22Rv1 (cell line): ENCODE results near the gene RNF150.
"Not testable (repeated sequence)": the region's sequence is repeated elsewhere in the genome, so short reads cannot be mapped to it uniquely, and the experiment has no call there.

ENCODE experiments used
- H3K27ac ChIP-seq: fragments of 450-650 bp; 2 replicates; pipeline ENCODE4 v1.5.1; 2017
- ZFX ChIP-seq: fragments of 450-650 bp; IDR thresholded peaks from 2 replicates; pipeline ENCODE4 v1.6.1; 2017; ENCODE audit warnings: antibody characterized with exemption, borderline replicate concordance
- TF ChIP-seq, protein P1 (sequence below): fragments of 450-650 bp; IDR thresholded peaks from 2 replicates; pipeline ENCODE4 v1.5.1; 2017; ENCODE audit warnings: mild to moderate bottlenecking

Gene RNF150

DNA sequence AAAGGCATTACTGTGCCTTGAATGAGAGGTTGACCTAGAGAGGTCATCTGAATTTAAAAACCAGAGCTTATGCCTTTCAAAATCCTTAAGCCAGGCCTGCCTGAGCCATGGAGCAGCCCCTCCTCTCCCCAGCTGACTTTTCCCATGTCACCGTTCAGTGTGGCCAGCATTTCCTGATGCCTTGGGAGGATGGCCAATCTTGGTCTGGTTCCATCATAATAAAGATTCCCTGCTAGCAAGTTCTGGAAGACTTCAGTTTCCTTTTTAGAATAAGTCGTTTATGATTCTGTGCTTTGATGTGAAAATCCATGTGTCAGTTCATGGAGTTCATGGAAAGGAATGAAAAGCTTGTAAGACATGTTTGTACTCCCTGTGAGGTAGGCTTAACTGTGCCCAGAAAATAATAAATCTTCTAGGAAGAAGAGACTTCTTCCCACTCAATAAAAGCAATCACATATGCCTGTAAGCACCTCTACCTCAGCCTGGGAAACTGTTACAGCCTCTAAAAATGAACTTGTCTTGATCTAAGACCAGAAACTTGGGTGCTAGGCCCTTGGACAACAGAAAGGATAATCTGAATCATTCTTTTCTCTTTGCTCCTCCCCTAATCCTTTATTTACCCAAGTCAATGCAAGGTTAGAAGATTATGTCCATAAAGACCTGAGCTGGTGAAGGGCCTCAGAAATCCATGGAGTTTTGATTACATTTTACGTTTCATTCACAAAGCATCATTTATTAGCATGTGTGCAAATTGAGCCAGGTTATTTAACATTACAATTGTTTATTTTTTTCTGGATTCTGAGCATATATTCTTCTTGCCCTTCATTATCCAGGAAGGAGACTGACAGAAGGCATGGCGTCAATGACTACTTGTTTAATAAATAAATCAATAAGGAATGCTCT lies 293.1 kb downstream of the RNF150 start:
- TF ChIP-seq ZFX: no peak
- TF ChIP-seq, protein P1, sequence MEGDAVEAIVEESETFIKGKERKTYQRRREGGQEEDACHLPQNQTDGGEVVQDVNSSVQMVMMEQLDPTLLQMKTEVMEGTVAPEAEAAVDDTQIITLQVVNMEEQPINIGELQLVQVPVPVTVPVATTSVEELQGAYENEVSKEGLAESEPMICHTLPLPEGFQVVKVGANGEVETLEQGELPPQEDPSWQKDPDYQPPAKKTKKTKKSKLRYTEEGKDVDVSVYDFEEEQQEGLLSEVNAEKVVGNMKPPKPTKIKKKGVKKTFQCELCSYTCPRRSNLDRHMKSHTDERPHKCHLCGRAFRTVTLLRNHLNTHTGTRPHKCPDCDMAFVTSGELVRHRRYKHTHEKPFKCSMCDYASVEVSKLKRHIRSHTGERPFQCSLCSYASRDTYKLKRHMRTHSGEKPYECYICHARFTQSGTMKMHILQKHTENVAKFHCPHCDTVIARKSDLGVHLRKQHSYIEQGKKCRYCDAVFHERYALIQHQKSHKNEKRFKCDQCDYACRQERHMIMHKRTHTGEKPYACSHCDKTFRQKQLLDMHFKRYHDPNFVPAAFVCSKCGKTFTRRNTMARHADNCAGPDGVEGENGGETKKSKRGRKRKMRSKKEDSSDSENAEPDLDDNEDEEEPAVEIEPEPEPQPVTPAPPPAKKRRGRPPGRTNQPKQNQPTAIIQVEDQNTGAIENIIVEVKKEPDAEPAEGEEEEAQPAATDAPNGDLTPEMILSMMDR: no peak
- H3K27ac ChIP-seq: no peak overlapping the region

DNA sequence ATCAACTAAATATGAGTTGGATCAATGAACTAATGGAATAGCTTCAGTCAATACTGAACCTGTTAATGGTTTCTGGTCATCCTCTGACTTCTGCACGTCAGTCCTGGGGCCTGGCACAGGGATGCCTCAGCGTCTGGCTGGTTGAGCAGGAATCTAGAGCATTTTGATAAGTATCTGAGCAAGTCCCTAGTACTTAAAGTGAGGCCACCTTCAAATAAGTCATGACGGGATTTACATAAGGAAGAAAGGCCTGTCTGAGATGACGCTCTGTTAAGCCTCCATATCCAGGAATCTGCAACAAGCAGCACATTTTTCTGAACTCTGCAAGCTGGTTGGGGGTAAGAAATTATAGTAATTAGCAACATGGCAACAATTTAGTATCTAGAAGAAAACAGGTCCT lies 293.9 kb downstream of the RNF150 start:
- TF ChIP-seq, protein P1: no peak
- TF ChIP-seq ZFX: no peak
- no peak overlapping the region for H3K27ac ChIP-seq

DNA sequence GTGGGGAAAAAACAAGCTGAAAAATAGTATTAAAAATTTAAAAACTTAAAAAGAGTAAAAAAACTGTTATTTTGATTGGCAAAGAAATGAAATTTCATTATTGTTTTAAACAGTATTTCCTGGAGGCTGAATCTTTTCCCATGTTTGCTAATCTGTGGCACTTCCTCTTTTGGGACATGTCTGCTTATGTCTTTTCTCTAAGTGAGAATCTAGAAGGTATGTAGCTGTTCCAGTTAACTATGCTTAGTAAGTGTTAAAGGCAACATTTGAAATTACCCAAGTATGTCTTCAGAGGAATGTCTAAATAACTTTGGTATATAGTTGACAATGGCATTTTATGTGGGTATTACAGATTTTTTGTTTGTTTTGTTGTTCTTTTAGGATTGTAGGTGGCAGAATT lies 295.5 kb downstream of the RNF150 start:
- no peak overlapping the region for H3K27ac ChIP-seq
- TF ChIP-seq ZFX: no peak
- TF ChIP-seq, protein P1: no peak

DNA sequence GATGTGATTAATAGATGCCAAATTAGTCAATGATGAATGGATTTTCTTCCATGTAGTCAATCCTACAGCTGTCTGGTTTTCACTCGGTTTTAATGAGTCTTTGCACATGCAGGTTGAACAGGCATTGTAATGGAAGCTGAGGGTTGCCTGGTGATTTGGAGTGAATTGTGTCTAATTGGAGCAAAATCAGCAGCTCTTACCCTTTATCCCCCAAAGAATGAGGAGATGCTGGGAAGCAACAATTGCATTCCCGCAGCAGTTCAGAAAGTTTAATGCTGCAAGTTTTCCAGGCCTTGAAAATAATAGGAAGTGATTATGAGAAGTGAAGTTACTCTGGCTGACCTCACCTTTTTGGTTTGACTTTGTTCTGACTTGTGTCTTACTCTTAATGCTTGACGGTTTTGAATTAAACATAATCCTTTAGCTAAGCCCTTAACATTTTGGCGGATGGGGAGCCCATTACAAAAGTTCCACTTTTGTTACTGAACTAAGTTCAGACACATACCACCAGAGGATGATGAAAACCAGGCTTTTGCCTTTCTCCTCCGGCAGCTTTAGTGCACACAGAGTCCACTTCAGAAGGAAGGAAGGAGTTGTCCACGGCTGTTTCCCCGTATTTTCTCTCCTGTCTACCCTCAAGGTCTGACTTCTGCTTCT lies 298.3 kb downstream of the RNF150 start:
- TF ChIP-seq, protein P1: no peak
- no peak for TF ChIP-seq ZFX
- no peak overlapping the region for H3K27ac ChIP-seq

DNA sequence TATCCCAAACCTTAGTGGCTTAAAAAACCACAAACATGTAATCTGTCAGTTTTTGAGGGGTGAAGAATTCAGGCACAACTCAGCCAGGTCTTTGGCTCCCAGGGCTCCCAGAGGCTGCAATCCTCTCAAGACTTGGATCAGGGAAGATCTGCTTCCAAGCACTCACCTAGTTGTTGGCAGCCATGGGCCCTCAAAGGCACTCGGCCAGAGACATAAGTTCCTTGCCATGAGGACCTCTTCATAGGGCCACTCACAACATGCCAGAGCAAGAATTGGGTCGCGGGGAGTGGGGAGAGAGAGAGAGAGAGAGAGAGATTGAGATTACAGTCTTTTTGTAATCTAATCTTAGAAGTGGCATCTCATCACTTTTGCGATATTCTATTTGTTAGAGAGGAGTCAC lies 300.0 kb downstream of the RNF150 start:
- TF ChIP-seq ZFX: no peak
- TF ChIP-seq, protein P1: no peak
- H3K27ac ChIP-seq: no peak overlapping the region

DNA sequence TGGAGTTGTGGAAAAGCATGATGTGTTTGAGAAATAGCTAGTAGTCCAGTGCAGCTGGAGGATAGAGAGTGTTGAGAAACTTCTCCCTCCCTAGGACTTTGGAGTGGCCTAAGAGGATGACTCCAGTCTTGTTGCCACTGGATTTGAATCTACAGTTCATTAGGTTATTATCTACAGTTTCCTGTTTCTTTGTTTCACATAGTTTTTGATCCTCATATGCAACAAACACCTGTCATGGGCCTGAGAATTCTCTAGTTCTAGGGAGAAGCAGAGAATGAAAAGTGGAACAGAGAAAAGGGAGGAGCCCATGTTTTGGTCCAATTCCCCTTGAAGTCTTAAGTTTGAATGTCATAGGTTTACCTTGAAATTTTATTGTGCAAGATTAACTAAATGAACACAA lies 303.4 kb downstream of the RNF150 start:
- no peak for TF ChIP-seq ZFX
- no peak overlapping the region for H3K27ac ChIP-seq

DNA sequence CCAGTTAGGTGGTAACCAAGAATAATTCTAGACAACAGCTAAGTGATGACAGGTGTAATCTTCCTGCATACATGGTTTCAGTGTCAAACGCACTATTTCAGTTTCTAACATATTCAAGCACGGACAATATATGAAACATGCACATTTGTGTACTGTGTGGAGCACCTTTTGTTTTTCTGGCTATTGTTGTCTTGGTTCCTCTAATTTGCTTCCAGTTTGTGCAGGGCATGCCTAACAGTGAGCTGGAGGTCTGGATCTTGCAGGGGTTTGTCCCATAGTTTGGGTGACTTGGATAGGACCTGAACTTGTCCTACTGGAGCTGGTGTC lies 306.6 kb downstream of the RNF150 start:
- H3K27ac ChIP-seq: no peak overlapping the region
- TF ChIP-seq, protein P1: no peak
- TF ChIP-seq ZFX: no peak

DNA sequence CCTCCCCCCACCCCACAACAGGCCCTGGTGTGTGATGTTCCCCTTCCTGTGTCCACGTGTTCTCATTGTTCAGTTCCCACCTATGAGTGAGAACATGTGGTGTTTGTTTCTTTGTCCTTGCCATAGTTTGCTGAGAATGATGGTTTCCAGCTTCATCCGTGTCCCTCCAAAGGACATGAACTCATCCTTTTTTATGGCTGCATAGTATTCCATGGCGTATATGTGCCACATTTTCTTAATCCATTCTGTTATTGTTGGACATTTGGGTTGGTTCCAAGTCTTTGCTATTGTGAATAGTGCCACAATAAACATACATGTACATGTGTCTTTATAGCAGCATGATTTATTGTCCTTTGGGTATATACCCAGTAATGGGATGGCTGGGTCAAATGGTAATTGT lies 312.7 kb downstream of the RNF150 start:
- H3K27ac ChIP-seq: not testable (repeated sequence)
